ENCODE data around the gene MIGA1.
"Not testable (repeated sequence)": the region's sequence is repeated elsewhere in the genome, so short reads cannot be mapped to it uniquely, and the experiment has no call there.

Gene MIGA1, protein sequence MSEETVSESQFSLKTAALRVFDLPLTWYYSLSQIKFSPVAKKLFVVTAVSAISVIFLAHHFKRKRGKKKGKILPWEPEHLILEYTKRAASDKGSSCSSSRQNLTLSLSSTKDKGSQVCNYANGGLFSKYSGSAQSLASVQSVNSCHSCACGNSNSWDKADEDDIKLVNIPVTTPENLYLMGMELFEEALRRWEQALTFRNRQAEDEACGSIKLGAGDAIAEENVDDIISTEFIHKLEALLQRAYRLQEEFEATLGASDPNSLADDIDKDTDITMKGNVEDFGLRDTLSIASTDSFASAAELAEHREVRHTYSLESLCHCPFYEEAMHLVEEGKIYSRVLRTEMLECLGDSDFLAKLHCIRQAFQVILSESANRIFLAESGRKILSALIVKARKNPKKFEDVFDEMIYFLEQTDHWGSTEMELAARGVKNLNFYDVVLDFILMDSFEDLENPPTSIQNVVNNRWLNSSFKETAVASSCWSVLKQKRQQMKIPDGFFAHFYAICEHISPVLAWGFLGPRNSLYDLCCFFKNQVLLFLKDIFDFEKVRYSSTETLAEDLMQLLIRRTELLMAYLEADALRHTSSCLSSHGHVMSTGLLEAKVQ

GRCh38 chr1:77779529-77780281 is at the start of gene MIGA1:
TSS of gene MIGA1 (plus strand) at chr1:77779649. CDS start at chr1:77783253, 3,604 bp downstream.
- peak; percentile 77 for DNase-seq

DNA sequence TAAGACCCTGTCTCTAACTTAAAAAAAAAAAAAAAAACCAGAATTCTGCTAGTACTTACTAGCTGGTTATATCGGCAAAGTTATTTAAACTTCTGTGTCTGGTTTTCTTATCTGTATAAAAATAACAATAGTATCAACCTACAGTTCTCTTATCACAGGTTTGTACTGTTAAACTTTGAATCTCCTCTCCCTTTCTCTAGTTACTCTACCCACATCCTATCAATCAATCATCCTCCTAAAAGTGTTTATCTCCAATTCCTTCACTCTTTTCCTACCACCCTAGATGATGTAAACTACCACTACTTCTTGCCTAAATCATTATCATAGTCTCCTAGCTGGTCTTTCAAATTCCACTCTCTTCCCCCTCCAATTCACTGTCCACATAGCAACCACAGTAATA is 47.4 kb upstream of the MIGA1 start:
- no peak for DNase-seq

DNA sequence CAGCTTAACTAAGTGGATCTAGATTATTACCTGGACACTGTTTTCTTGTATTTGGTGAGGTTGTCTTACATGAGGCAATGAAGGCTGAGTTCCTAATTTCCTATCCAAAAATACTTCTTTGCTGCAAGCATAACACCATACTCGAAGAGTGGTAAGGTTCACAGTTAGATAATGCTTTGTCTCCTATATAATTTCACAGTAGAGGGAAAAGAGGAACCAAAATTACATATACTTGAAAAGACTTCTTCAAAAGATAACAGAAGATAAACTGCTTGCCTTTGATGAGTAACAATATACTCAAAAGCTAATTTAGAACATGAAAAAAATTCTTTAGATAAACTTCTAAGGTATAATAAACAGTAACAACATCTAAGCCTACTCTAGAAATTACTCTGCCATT is 40.2 kb upstream of the MIGA1 start:
- no peak for DNase-seq

DNA sequence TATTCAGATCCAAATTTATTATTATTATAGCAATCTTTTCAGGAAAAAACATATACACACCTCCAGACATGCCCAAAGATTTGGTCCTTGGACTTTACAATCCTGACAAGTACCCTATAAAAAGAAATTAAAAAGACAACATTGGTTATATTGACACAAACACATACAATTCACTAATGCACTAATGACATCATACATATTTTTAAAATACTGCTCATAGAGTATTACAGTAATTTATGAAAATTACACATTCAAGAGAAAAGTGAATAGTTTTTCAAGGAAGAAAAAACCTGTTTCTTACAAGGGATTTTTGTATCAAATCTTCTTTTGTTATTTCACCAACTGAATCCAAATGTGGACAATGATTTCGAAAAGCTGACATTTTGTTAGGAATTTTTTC is 38.1 kb upstream of the MIGA1 start:
- DNase-seq, result no peak

DNA sequence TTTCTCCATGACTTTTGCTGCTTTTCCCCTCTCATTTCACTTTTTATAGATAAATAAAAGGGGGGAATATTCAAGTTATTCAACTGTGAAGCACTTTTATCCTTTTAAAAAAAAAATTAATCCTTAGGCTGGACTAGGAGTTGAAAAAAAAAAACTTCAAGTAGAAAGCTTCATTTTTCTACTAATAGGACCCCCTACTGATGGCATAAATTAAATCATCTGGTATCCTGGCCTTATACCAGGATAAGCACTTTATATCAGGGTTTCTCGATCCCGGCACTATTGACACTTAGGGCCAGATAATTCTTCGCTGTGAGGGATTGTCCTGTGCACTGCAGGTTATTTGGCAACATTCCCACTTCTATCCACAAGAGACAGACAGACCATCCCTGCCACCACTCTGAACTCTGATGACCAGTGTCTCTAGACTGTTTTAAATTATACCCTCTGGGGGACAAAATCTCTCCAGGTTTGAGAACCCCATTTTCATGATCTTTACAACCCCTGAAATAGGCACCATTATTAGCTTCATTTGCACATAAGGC is 37.4 kb upstream of the MIGA1 start:
- DNase-seq, result no peak

DNA sequence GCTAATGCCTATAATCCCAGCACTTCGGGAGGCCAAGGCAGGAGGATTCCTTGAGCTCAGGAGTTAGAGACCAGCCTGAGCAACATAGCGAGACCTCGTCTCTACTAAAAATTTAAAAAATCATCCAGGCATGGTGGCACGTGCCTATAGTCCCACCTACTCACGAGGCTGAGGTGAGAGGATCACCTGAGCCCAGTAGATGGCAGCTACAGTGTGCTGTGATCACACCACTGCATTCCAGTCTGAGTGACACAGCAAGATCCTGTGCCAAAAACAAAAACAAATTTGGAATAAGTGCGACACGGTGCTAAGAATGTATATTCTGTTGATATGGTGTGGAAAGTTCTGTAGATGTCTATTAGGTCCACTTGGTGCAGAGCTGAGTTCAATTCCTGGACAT is 34.9 kb upstream of the MIGA1 start:
- no peak for DNase-seq

- DNase-seq, result not testable (repeated sequence)
These were observed 30.0 kb upstream of the MIGA1 start for GRCh38 chr1:77749489-77749888.

DNA sequence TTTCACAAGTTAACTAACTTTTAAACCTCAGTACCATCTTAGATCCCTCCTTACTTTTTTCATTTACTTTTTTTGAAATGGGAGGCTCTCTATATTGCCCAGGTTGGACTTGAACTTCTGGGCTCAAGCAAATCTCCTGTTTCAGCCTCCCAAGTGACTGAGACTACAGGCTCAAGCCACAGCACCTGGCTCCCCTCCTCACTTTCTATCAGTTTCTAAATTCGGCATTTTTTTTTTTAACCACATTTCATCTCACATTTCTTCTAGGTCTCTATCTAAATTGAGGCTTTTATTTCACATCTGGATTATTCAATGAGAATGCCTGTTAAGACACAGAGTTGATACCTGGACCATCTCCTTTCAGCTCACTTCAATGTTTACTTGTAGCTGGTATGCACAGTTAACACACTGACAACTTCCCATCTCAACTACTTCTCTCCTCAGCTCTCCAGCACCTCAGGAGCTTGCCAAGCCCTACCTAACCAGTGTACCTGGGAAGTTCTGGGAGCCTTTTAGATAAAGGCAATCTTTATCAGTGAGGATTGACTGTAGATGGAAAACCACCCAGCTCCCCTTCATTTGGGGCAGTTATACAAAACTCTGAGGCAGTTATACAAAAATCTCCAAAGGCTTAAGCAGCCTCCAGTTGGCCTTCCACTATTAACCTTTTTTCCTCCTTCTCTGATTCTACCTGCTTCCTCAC is 23.2 kb upstream of the MIGA1 start:
- DNase-seq, result no peak

- DNase-seq, result no peak
These were observed 22.3 kb upstream of the MIGA1 start for GRCh38 chr1:77757066-77757584.

GRCh38 chr1:77757603-77758002 is 21.8 kb upstream of the MIGA1 start:
- no peak for DNase-seq

- DNase-seq, result peak; percentile 89
These were observed 20.1 kb upstream of the MIGA1 start, which contains the start of gene USP33 for GRCh38 chr1:77759071-77760028. TSS of gene USP33 (minus strand) at chr1:77759852. CDS start at chr1:77741697, 18,155 bp downstream.

DNA sequence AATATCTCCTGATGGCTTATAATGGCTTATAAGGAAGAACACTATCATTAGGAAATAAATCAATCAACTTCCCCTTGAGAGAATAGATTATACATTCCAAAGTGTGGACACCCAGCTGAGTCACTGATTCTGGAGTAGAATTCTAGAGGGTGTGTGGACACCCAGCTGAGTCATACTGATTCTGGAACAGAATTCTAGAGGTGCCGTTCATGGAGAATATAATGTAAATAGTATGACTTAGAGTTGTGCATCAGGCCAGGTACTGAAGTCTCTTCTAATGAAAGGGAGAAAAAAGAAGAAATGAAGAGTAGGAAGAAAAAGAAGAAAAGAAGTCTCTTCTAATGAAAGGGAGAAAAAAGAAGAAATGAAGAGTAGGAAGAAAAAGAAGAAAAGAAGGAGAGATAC is 17.4 kb upstream of the MIGA1 start:
- no peak for DNase-seq

GRCh38 chr1:77768006-77768405 is 11.4 kb upstream of the MIGA1 start:
- DNase-seq, result no peak

GRCh38 chr1:77776007-77776700 is 3.3 kb upstream of the MIGA1 start:
- no peak for DNase-seq

- no peak for DNase-seq
These were observed 2.2 kb downstream of the MIGA1 start for GRCh38 chr1:77781683-77782082.

- DNase-seq, result no peak
These were observed 3.7 kb downstream of the MIGA1 start for GRCh38 chr1:77783141-77783540.

GRCh38 chr1:77786093-77786741 is 6.8 kb downstream of the MIGA1 start:
- not testable (repeated sequence) for DNase-seq

DNA sequence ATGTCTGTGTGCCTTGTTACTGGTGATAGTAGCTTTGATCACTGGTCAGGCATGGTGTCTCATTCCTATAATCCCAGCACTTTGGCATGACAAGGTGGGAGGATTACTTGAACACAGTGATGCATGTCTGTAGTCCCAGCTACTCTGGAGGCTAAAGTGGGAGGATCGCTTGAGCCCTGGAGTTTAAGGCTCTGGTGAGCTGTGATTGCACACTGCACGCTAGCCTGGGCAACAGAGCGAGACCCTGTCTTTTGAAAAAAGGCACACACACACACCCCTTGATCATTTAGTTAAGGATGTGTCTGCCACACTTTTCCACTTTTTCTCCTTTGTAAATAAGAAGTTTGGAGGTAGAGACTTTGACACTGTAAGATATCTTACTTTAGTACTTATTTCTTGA is 15.1 kb downstream of the MIGA1 start:
- no peak for DNase-seq

DNA sequence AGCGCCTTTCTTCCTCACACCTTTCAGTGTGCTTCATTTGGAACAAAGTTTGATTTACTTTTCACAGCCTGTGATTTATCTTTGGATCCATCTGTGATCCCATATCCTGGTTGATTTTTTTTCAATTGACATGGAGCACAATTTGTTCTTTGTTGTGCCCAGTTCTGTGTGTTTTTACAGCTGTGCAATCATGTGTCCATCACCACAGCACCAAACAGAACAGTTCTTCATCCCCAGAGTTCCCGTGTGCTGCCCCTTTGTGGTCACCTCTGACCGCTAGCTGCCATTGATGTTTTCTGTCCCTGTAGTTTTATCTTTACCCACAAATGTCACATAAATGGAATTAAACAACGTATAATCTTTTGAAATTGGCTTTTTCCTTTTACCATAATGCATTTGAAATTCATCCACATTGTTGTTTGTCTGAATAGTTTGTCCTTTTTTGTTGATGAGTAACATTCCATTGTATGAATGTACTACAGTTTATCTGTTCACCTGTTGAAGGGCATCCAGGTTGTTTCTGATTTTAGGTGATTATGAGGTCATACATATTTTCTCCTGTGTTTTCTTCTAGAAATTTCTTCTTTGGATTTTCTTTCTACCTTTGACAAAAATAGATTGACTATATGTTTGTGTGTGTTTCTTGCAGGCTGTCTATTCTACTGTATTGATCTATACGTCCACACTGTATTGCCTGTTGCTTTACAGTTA is 17.4 kb downstream of the MIGA1 start:
- no peak for DNase-seq
